A673 (cell line): Measurements from ENCODE around the gene RNF149.

Experiments
- EZH2 ChIP-seq: fragments of 200-600 bp; sonication (generic); IDR thresholded peaks from 2 replicates; pipeline ENCODE4 v1.6.1; 2017; ENCODE audit warnings: borderline replicate concordance, low read depth, mild to moderate bottlenecking, mixed read lengths, antibody characterized with exemption, low read length; ENCODE audit not compliant: poor library complexity, severe bottlenecking
- TF ChIP-seq, protein P1 (sequence below): fragments of 300-800, 200-600 bp; sonication (generic); conservative IDR thresholded peaks from 2 replicates; pipeline ENCODE4 v1.5.1; 2017; ENCODE audit warnings: low read depth, mild to moderate bottlenecking, antibody characterized with exemption, low read length, moderate library complexity, mixed read lengths

DNA sequence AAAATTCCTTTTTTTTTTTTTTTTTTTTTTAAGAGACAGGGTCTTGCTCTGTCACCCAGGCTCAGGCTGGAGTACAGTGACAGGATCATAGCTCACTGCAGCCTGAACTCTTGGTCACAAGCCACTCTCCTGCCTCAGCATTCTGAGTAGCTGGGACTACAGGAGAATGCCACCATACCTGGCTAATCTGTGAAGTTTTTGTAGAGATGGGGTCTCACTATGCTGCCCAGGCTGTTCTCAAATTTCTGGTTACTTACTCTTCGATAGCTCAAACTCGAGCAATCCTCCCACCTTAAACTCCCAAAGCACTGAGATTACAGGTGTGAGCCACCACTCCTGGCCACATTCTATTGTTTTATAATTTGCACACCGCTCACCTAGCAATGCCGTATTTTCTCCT, 27.0 kb downstream of the RNF149 start:
- TF ChIP-seq, protein P1, sequence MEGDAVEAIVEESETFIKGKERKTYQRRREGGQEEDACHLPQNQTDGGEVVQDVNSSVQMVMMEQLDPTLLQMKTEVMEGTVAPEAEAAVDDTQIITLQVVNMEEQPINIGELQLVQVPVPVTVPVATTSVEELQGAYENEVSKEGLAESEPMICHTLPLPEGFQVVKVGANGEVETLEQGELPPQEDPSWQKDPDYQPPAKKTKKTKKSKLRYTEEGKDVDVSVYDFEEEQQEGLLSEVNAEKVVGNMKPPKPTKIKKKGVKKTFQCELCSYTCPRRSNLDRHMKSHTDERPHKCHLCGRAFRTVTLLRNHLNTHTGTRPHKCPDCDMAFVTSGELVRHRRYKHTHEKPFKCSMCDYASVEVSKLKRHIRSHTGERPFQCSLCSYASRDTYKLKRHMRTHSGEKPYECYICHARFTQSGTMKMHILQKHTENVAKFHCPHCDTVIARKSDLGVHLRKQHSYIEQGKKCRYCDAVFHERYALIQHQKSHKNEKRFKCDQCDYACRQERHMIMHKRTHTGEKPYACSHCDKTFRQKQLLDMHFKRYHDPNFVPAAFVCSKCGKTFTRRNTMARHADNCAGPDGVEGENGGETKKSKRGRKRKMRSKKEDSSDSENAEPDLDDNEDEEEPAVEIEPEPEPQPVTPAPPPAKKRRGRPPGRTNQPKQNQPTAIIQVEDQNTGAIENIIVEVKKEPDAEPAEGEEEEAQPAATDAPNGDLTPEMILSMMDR, result no peak
- TF ChIP-seq EZH2, result no peak
